H1 (cell line): ENCODE results near the gene ADGRG2. TPM values are rescaled to one million over a fixed set of nuclear protein-coding genes. Genes with fewer than 3 reads are reported as not detected.

Source experiments
- BACH1 ChIP-seq: IDR thresholded peaks from 2 replicates; pipeline ENCODE4 v1.6.1; 2012; ENCODE audit warnings: low read length, improper control_type of control experiment
- BRCA1 ChIP-seq: IDR thresholded peaks from 2 replicates; pipeline ENCODE4 v1.6.1; 2012; ENCODE audit warnings: low read depth, low read length, improper control_type of control experiment
- CHD1 ChIP-seq: IDR thresholded peaks from 2 replicates; pipeline ENCODE4 v1.6.1; 2012; ENCODE audit warnings: low read depth, low read length, improper control_type of control experiment
- CHD7 ChIP-seq: fragments of 300-600 bp; sonication (generic); IDR thresholded peaks from 2 replicates; pipeline ENCODE4 v1.7.1; 2012; ENCODE audit warnings: low read length, moderate library complexity, mild to moderate bottlenecking, inconsistent platforms; ENCODE audit not compliant: insufficient replicate concordance
- POLR2AphosphoS5 ChIP-seq: IDR thresholded peaks from 2 replicates; pipeline ENCODE4 v1.6.1; 2011; ENCODE audit warnings: low read depth, low read length
- RBBP5 ChIP-seq: IDR thresholded peaks from 2 replicates; pipeline ENCODE4 v1.7.1; 2012; ENCODE audit warnings: low read depth, mild to moderate bottlenecking, inconsistent platforms, low read length, moderate library complexity, borderline replicate concordance
- SAP30 ChIP-seq: fragments of 300-600 bp; sonication (generic); IDR thresholded peaks from 2 replicates; pipeline ENCODE4 v1.7.1; 2012; ENCODE audit warnings: low read length, moderate library complexity, mild to moderate bottlenecking, inconsistent platforms; ENCODE audit not compliant: insufficient read depth, insufficient replicate concordance
- polyA plus RNA-seq, 7 experiments: library from polyadenylated mRNA; depleted of rRNA in 3 of 7; stranded (reverse) in 5 of 7; unstranded in 2 of 7; fragments of >200 nt in 5 of 7; fragments of 200-250 nt in 2 of 7; gene quantifications; 1 replicate in 5 of 7; 2 replicates in 1 of 7; 4 replicates in 1 of 7; pipeline versions ENCODE4 v1.2.1 to v1.2.3, GENCODE V29; 2011 to 2013; ENCODE audit warnings: missing spikeins in 2 of 7, mixed read lengths in 2 of 7
- total RNA-seq: library from RNA; stranded (reverse); fragmentation: NEBNext Ultra II Directional; extraction: Animal tissue kit (Norgen Biotek cat#: 25700); gene quantifications from 2 replicates; pipeline ENCODE4 v1.2.1, GENCODE V29; 2021

Gene ADGRG2
- total and polyA plus RNA-seq, 2 of the 8 experiments (the other 6 are each of a cell fraction or from before 2014, with no cell fraction given) = 8.9 to 13.3 TPM

DNA sequence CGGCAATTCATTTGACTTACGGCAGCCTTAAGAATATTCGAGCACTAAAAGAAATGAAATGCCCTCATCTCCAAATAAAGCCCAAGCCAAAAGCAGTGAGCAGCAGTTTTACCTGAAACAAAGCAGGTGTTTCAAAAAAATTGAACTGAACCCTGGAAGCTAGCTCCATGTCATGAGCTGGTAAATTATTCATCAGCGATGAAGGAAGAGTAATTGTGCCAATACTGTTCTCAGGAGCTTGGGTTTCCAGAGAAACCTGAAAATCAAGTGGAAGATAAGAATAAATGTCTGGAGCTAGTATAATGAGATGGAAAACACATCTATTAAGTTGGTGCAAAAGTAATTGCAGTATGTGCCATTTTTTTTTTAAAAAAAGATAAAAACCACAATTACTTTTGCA, 114.4 kb downstream of the ADGRG2 start (continued):
- TF ChIP-seq CHD1 (no peak), BRCA1 (no peak), RBBP5 (no peak), SAP30 (no peak), CHD7 (no peak), POLR2AphosphoS5 (no peak), BACH1 (no peak)
